D721Med (cell line): ENCODE data around the gene NCOA6.
"Not testable (repeated sequence)": the region's sequence is repeated elsewhere in the genome, so short reads cannot be mapped to it uniquely, and the experiment has no call there.

Source experiments
- DNase-seq: peaks from one replicate; pipeline ENCODE4 v3.0.0; 2011; ENCODE audit warnings: low spot score; ENCODE audit not compliant: insufficient read length
- FAIRE-seq: peaks from 2 replicates; lab custom pipeline; 2011; peaks lifted over from hg19 to GRCh38; lab: Jason Lieb, UNC
- CTCF ChIP-seq: IDR thresholded peaks from 2 replicates; pipeline ENCODE4 v1.5.1; 2012; ENCODE audit warnings: mild to moderate bottlenecking, control low read depth; ENCODE audit not compliant: insufficient read depth; ENCODE audit errors: missing control alignments

NCOA6 gene

DNA sequence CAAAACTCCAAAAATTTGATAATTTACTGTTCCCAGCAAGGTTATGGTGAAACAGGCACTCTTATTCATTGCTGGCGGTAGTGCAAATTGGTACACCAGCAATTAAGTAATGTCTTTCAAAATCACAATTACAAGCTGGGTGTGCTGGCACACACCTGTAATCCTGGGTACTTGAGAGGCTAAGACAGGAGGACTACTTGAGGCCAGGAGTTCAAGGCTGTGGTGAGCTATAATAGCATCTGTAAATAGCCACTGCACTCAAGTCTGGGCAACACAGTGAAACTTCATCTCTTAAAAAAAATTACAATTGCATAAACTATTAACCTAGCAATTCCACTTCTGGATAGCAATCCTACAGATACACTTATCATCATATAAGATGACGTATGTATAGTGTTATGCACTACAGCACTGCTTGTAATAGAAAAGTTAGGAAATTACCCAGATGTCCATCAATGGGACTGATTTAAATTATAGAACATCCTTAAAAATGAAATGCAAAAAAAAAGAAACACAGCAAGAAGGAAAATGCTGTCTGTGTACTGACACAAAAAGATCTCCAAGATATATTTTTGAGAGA, 31.4 kb downstream of the NCOA6 start:
- no peak for DNase-seq
- no peak for FAIRE-seq
- TF ChIP-seq CTCF, result no peak

GRCh38 chr20:34792687-34793363, 32.6 kb downstream of the NCOA6 start:
- no peak for FAIRE-seq
- no peak for DNase-seq
- TF ChIP-seq CTCF, result no peak

GRCh38 chr20:34791289-34792020, 34.0 kb downstream of the NCOA6 start:
- DNase-seq (no peak), FAIRE-seq (no peak)
- no peak for TF ChIP-seq CTCF

- no peak for TF ChIP-seq CTCF
- DNase-seq (no peak), FAIRE-seq (peak; percentile 67)
These were observed 44.2 kb downstream of the NCOA6 start for GRCh38 chr20:34781220-34781619.

DNA sequence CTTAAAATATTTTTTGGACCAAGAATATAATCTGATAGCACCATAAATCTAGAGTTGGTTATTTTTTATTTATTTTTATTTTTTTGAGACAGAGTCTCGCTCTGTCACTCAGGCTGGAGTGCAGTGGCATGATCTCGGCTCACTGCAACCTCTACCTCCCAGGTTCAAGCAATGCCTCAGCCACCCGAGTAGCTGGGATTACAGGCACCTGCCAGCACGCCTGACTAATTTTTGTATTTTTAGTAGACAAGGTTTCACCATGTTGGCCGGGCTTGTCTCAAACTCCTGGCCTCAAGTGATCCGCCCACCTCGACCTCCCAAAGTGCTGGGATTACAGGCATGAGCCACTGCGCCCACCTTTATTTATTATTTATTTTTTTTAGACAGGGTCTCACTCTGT, 45.2 kb downstream of the NCOA6 start:
- not testable (repeated sequence) for FAIRE-seq, DNase-seq

GRCh38 chr20:34776177-34776576, 49.3 kb downstream of the NCOA6 start:
- TF ChIP-seq CTCF, result no peak
- DNase-seq (no peak), FAIRE-seq (no peak)

DNA sequence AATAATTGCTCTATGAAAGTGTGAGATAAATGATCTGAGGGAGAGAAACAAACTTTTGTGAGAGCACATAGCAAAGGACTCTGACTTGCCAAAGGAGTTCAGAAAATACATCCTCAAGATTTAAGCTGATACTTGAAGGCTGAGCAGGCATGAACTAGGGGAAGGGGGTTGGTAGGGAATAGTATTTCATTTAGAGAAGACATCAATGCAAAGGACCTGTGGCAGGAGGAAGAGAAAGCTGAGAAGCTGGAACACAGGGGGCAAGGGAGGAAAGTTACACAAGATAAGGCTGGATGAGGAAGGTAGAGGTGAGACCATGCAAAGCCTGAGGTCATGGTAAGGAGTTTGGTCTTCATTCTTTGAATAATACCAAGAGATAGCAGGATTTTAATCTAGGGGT, 50.6 kb downstream of the NCOA6 start:
- TF ChIP-seq CTCF, result no peak
- DNase-seq (no peak), FAIRE-seq (no peak)
